Stomach (tissue), 4 donors: ENCODE results near the gene PSD4.

Source experiments
- CTCF ChIP-seq, 7 experiments: fragments of 450-650 bp in 4 of 7; fragments of 200-600 bp in 3 of 7; sonication (generic) in 3 of 7; IDR thresholded peaks; one replicate each; pipeline ENCODE4 v1.5.1; 2016 to 2019; ENCODE audit warnings: antibody characterized with exemption in 7 of 7, control low read depth in 2 of 7, mild to moderate bottlenecking in 1 of 7
- EP300 ChIP-seq: sonication (generic); formaldehyde crosslinking; IDR thresholded peaks from one replicate; pipeline ENCODE4 v1.6.1; 2017; ENCODE audit warnings: antibody characterized with exemption
- POLR2A ChIP-seq, 4 donors: fragments of 450-650 bp; IDR thresholded peaks; one replicate each; pipeline ENCODE4 v1.6.1; 2016; ENCODE audit warnings: antibody characterized with exemption in 4 of 4, control low read depth in 2 of 4, mild to moderate bottlenecking in 1 of 4, moderate library complexity in 1 of 4
- POLR2AphosphoS5 ChIP-seq, 3 donors: sonication (generic); formaldehyde crosslinking; IDR thresholded peaks; one replicate each; pipeline ENCODE4 v1.6.1; 2016; ENCODE audit warnings: antibody characterized with exemption in 3 of 3

- TF ChIP-seq CTCF (IDR thresholded peaks at IDR 0.05) (no peak), POLR2A (IDR thresholded peaks at IDR 0.05) (no peak), POLR2AphosphoS5 (IDR thresholded peaks at IDR 0.05) (no peak), EP300 (no peak)
These were observed 54.6 kb downstream of the PSD4 start for GRCh38 chr2:113228351-113228750.
